SK-N-SH (cell line): ENCODE results near the gene GOLT1A. TPM values are rescaled to one million over a fixed set of nuclear protein-coding genes. Genes with fewer than 3 reads are reported as not detected.

ENCODE experiments used
- CTCF ChIA-PET: fragments of 300-600, 350-600 bp; formaldehyde crosslinking; extraction: SDS; loops from one replicate; lab custom pipeline; 2021; lab: Yijun Ruan, JAX
- POLR2A ChIA-PET: fragments of 350-600 bp; sonication (Branson Sonifier 250); formaldehyde crosslinking; extraction: SDS; loops from one replicate; lab custom pipeline; 2020; ENCODE audit warnings: antibody characterized with exemption, inconsistent platforms; lab: Yijun Ruan, JAX
- DNase-seq: peaks from one replicate; pipeline ENCODE4 v3.0.0; 2012
- H2AFZ ChIP-seq: fragments of 200-600 bp; sonication (generic); 2 replicates; pipeline ENCODE4 v1.8.1; 2016; ENCODE audit warnings: antibody characterized with exemption, mild to moderate bottlenecking, low read depth
- H3F3A ChIP-seq: fragments of 200-600 bp; sonication (generic); replicated peaks from 2 replicates; pipeline ENCODE3; 2016; ENCODE audit warnings: antibody characterized with exemption, mild to moderate bottlenecking; ENCODE audit not compliant: insufficient read depth
- H3K27ac ChIP-seq, 2 experiments: fragments of 200-500 bp in 1 of 2; fragments of 200-600 bp in 1 of 2; sonication (Bioruptor generic) in 1 of 2; sonication (generic), shearing (Covaris generic) in 1 of 2; 2 replicates each; pipeline versions ENCODE4 v1.5.1 to v1.6.1; 2014 to 2016; ENCODE audit warnings: low read depth in 2 of 2, inconsistent platforms in 1 of 2, low read length in 1 of 2, mild to moderate bottlenecking in 1 of 2, mixed read lengths in 1 of 2
- H3K27me3 ChIP-seq: fragments of 200-600 bp; sonication (generic), shearing (Covaris generic); 2 replicates; pipeline ENCODE4 v1.6.1; 2016; ENCODE audit warnings: mixed run types; ENCODE audit not compliant: insufficient read depth
- H3K36me3 ChIP-seq, 2 experiments: fragments of 200-500 bp in 1 of 2; fragments of 200-600 bp in 1 of 2; sonication (Bioruptor generic) in 1 of 2; sonication (generic) in 1 of 2; replicated peaks in 1 of 2; 2 replicates each; pipeline versions ENCODE3 to v1.5.1; 2014 to 2016; ENCODE audit warnings: low read length in 1 of 2, mild to moderate bottlenecking in 1 of 2; ENCODE audit not compliant: insufficient read depth in 2 of 2, control insufficient read depth in 1 of 2
- H3K4me1 ChIP-seq, 2 experiments: fragments of 200-500 bp in 1 of 2; fragments of 200-600 bp in 1 of 2; sonication (Bioruptor generic) in 1 of 2; sonication (generic), shearing (Covaris generic) in 1 of 2; 2 replicates each; pipeline versions ENCODE4 v1.5.1 to v1.6.1; 2014 to 2016; ENCODE audit warnings: low read depth in 1 of 2, low read length in 1 of 2, mixed run types in 1 of 2; ENCODE audit not compliant: insufficient read depth in 2 of 2, control insufficient read depth in 1 of 2
- H3K4me2 ChIP-seq: fragments of 200-600 bp; sonication (generic), shearing (Covaris generic); 2 replicates; pipeline ENCODE4 v1.6.1; 2017; ENCODE audit warnings: mixed run types
- H3K4me3 ChIP-seq, 2 experiments: fragments of 200-500 bp in 1 of 2; fragments of 200-600 bp in 1 of 2; sonication (Bioruptor generic) in 1 of 2; sonication (generic), shearing (Covaris generic) in 1 of 2; 2 replicates each; pipeline versions ENCODE4 v1.5.1 to v1.8.1; 2014 to 2016; ENCODE audit warnings: low read depth in 2 of 2, inconsistent platforms in 1 of 2, low read length in 1 of 2, mild to moderate bottlenecking in 1 of 2, mixed read lengths in 1 of 2, moderate library complexity in 1 of 2
- H3K79me2 ChIP-seq: fragments of 200-600 bp; sonication (generic); 2 replicates; pipeline ENCODE4 v1.8.1; 2017; ENCODE audit warnings: mild to moderate bottlenecking; ENCODE audit not compliant: insufficient read depth
- H3K9ac ChIP-seq: fragments of 200-600 bp; sonication (generic); 2 replicates; pipeline ENCODE4 v1.6.1; 2017; ENCODE audit warnings: mixed run types
- H3K9me2 ChIP-seq: fragments of 200-600 bp; sonication (generic); 2 replicates; pipeline ENCODE4 v1.6.1; 2017; ENCODE audit warnings: mixed run types
- H3K9me3 ChIP-seq: fragments of 200-600 bp; sonication (generic); 2 replicates; pipeline ENCODE4 v1.6.1; 2017; ENCODE audit warnings: mixed run types, mild to moderate bottlenecking, moderate library complexity
- H4K20me1 ChIP-seq: fragments of 200-600 bp; sonication (generic); 2 replicates; pipeline ENCODE4 v1.6.1; 2017; ENCODE audit warnings: mild to moderate bottlenecking, mixed run types; ENCODE audit not compliant: insufficient read depth
- ELF1 ChIP-seq: IDR thresholded peaks from 2 replicates; pipeline ENCODE4 v1.4.0; 2012
- EP300 ChIP-seq, 2 experiments: IDR thresholded peaks; 2 replicates each; pipeline versions ENCODE4 v1.4.0 to v1.6.1; 2012; ENCODE audit warnings: borderline replicate concordance in 1 of 2, low read depth in 1 of 2, low read length in 1 of 2
- EZH2phosphoT487 ChIP-seq: fragments of 200-600 bp; sonication (generic); IDR thresholded peaks from 2 replicates; pipeline ENCODE4 v1.6.1; 2017; ENCODE audit warnings: low read depth, mixed run types, mild to moderate bottlenecking, antibody characterized with exemption, moderate library complexity, borderline replicate concordance
- FOSL2 ChIP-seq: IDR thresholded peaks from 2 replicates; pipeline ENCODE4 v1.4.0; 2012; ENCODE audit warnings: low read depth, mild to moderate bottlenecking, moderate library complexity, borderline replicate concordance
- FOXJ3 ChIP-seq: sonication (generic); formaldehyde crosslinking; IDR thresholded peaks from 2 replicates; pipeline ENCODE4 v1.5.1; 2020; ENCODE audit warnings: mild to moderate bottlenecking, missing genetic modification reagents
- GABPA ChIP-seq: IDR thresholded peaks from 2 replicates; pipeline ENCODE4 v1.4.0; 2012; ENCODE audit warnings: low read depth, mild to moderate bottlenecking
- GATA2 ChIP-seq: sonication (generic); formaldehyde crosslinking; IDR thresholded peaks from 2 replicates; pipeline ENCODE4 v1.5.0; 2020; ENCODE audit warnings: mild to moderate bottlenecking, missing genetic modification reagents
- IRF3 ChIP-seq: fragments of 150-350 bp; IDR thresholded peaks from 2 replicates; pipeline ENCODE4 v1.6.1; 2016; ENCODE audit warnings: mild to moderate bottlenecking, low read depth, low read length
- JUND ChIP-seq: IDR thresholded peaks from 2 replicates; pipeline ENCODE4 v1.4.0; 2012
- MAX ChIP-seq: IDR thresholded peaks from 2 replicates; pipeline ENCODE4 v1.4.0; 2012; ENCODE audit warnings: low read depth
- MEF2A ChIP-seq: IDR thresholded peaks from 2 replicates; pipeline ENCODE4 v1.4.0; 2012; ENCODE audit warnings: low read depth, borderline replicate concordance
- MXI1 ChIP-seq: IDR thresholded peaks from 2 replicates; pipeline ENCODE4 v1.6.1; 2012; ENCODE audit warnings: mild to moderate bottlenecking, low read depth, low read length, improper control_type of control experiment
- PBX3 ChIP-seq: IDR thresholded peaks from 2 replicates; pipeline ENCODE4; 2012
- REST ChIP-seq: IDR thresholded peaks from 2 replicates; pipeline ENCODE4 v1.6.1; 2012; ENCODE audit warnings: mild to moderate bottlenecking, low read depth, low read length, moderate library complexity
- RFX5 ChIP-seq: IDR thresholded peaks from 2 replicates; pipeline ENCODE4 v1.6.1; 2012; ENCODE audit warnings: mild to moderate bottlenecking, improper control_type of control experiment, low read length
- RXRA ChIP-seq: IDR thresholded peaks from 2 replicates; pipeline ENCODE4 v1.4.0; 2012; ENCODE audit warnings: low read depth, mild to moderate bottlenecking, borderline replicate concordance
- SMC3 ChIP-seq: IDR thresholded peaks from 2 replicates; pipeline ENCODE4 v1.6.1; 2012; ENCODE audit warnings: low read depth, low read length, improper control_type of control experiment
- TAF1 ChIP-seq: IDR thresholded peaks from 2 replicates; pipeline ENCODE4 v1.6.1; 2012; ENCODE audit warnings: low read depth, mild to moderate bottlenecking, low read length, moderate library complexity, borderline replicate concordance
- TEAD4 ChIP-seq: IDR thresholded peaks from 2 replicates; pipeline ENCODE4 v1.4.0; 2012; ENCODE audit warnings: mild to moderate bottlenecking, borderline replicate concordance; ENCODE audit not compliant: insufficient read depth
- USF1 ChIP-seq: IDR thresholded peaks from 2 replicates; pipeline ENCODE4 v1.4.0; 2012; ENCODE audit warnings: low read depth, borderline replicate concordance
- WGBS: methylation state at CpG from one replicate; pipeline ENCODE4 v1.1.6; 2017; ENCODE audit warnings: low lambda C conversion rate; 5-methylcytosine and 5-hydroxymethylcytosine counted together
- polyA plus RNA-seq, 3 experiments: library from polyadenylated mRNA; depleted of rRNA; stranded (reverse); fragments of >200 nt; gene quantifications; 2 replicates each; pipeline ENCODE4 v1.2.3, GENCODE V29; 2012

Gene GOLT1A
- polyA plus RNA-seq, 1 of the 3 experiments (the other 2 are of a cell fraction): not detected

- TF ChIP-seq MXI1: no peak
- no peak for TF ChIP-seq MEF2A
- no peak for TF ChIP-seq JUND
- no peak for TF ChIP-seq TEAD4
- no peak for TF ChIP-seq EP300 (IDR thresholded peaks at IDR 0.05; ENCODE audit: borderline replicate concordance in 1 of 2, low read depth in 1 of 2, low read length in 1 of 2)
- TF ChIP-seq EZH2phosphoT487: no peak
- TF ChIP-seq RXRA: no peak
- no peak for TF ChIP-seq TAF1
- no peak for TF ChIP-seq PBX3
- no peak for TF ChIP-seq MAX
- no peak for TF ChIP-seq SMC3
- TF ChIP-seq USF1: no peak
- no peak for TF ChIP-seq GABPA
- no peak for TF ChIP-seq FOSL2
- TF ChIP-seq RFX5: no peak
- TF ChIP-seq GATA2 (CRISPR knock-in tag): no peak
- TF ChIP-seq ELF1: no peak
- no peak for TF ChIP-seq IRF3
- TF ChIP-seq FOXJ3 (CRISPR knock-in tag): no peak
- TF ChIP-seq REST: no peak
- 78% methylated on average over 16 of the region's 17 CpGs for WGBS
- no peak overlapping the region for H3K4me2 ChIP-seq
- no peak overlapping the region for H3K9ac ChIP-seq
- no peaks in the 10 kb centered on the region for H3K79me2 ChIP-seq
- no peaks in the 10 kb centered on the region for H3K9me3 ChIP-seq
- no peak overlapping the region for H2AFZ ChIP-seq
- no peaks in the 10 kb centered on the region for H3K9me2 ChIP-seq
- no peak overlapping the region for H3K27ac ChIP-seq
- no peak overlapping the region for H3K4me3 ChIP-seq
- H3K4me1 ChIP-seq: peaks cover 0 to 13% of the 10 kb centered on the region in 2 experiments; a peak in 2 of 4 replicates
- ChIA-PET POLR2A (no interaction called here), CTCF (interaction anchor here (1.4 kb wide), 1 partner anchor 16 kb away, joined by 6 read pairs; no protein-coding TSS in a partner anchor)
- no peaks in the 10 kb centered on the region for H4K20me1 ChIP-seq
- H3K27me3 ChIP-seq: no peaks in the 10 kb centered on the region; the same call in 1 of the 2 replicates
- H3F3A ChIP-seq: no peaks in the 10 kb centered on the region
- DNase-seq: no peak
- peaks cover 0 to 9% of the 10 kb centered on the region in 2 experiments for H3K36me3 ChIP-seq
These were observed 9.5 kb upstream of the GOLT1A start for GRCh38 chr1:204223129-204223860.
